Uterus (tissue), 2 donors: ENCODE measurements around the gene RIPOR2.

ENCODE experiments used
- POLR2A ChIP-seq, 2 donors: fragments of 450-650 bp; IDR thresholded peaks; one replicate each; pipeline ENCODE4 v1.6.1; 2016; ENCODE audit warnings: antibody characterized with exemption in 2 of 2, mild to moderate bottlenecking in 1 of 2, moderate library complexity in 1 of 2
- TF ChIP-seq, protein P1 (sequence below), 4 experiments: fragments of 200-600 bp in 2 of 4; fragments of 450-650 bp in 2 of 4; sonication (generic) in 2 of 4; IDR thresholded peaks; one replicate each; pipeline ENCODE4 v1.5.1; 2016 to 2019; ENCODE audit warnings: antibody characterized with exemption in 4 of 4, mild to moderate bottlenecking in 2 of 4, moderate library complexity in 1 of 4

DNA sequence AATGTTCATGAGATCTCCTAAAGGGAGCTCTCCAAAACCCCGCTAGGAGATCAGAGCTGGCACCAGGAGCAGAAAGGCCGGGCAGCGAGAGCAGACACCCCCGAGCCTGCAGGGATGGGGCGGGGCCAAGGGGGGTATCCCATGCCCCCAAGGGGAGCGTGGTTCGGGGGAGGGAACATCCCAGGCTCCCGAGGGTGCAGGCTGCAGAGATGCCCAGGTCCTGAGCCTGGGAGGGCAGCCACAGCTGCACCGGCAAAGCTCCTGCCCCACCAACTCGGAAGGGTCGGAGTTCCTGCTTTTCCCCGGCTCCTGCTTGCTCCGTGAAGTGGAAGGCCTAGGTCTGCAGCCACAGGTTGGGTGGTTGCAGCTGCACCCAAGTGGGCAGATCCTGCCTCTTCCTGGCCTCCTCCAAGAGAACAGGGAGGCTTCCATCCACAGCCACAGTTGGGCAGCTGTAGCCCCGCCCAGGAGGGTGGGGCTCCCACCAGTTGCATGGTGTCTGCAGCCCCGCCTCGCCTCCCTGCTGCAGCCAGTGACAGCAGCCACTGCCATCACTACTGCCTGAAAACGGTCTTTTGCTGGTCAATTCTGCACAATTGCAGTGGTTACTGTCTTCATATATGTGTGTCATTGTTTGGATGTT, 174.4 kb downstream of the RIPOR2 start:
- TF ChIP-seq, protein P1, sequence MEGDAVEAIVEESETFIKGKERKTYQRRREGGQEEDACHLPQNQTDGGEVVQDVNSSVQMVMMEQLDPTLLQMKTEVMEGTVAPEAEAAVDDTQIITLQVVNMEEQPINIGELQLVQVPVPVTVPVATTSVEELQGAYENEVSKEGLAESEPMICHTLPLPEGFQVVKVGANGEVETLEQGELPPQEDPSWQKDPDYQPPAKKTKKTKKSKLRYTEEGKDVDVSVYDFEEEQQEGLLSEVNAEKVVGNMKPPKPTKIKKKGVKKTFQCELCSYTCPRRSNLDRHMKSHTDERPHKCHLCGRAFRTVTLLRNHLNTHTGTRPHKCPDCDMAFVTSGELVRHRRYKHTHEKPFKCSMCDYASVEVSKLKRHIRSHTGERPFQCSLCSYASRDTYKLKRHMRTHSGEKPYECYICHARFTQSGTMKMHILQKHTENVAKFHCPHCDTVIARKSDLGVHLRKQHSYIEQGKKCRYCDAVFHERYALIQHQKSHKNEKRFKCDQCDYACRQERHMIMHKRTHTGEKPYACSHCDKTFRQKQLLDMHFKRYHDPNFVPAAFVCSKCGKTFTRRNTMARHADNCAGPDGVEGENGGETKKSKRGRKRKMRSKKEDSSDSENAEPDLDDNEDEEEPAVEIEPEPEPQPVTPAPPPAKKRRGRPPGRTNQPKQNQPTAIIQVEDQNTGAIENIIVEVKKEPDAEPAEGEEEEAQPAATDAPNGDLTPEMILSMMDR (IDR thresholded peaks at IDR 0.05): no peak
- no peak for TF ChIP-seq POLR2A (IDR thresholded peaks at IDR 0.05)
